BJ (cell line): ENCODE results near the gene TP53BP1. TPM values are rescaled to one million over a fixed set of nuclear protein-coding genes. Genes with fewer than 3 reads are reported as not detected.

Experiments used
- CTCF ChIA-PET: fragments of 350-600 bp; formaldehyde crosslinking; extraction: SDS; loops from one replicate; lab custom pipeline; 2021; ENCODE audit warnings: antibody characterized with exemption, inconsistent platforms; lab: Yijun Ruan, JAX
- POLR2A ChIA-PET: fragments of 300-600 bp; sonication (Branson Sonifier 250); formaldehyde crosslinking; extraction: SDS; loops from one replicate; lab custom pipeline; 2021; ENCODE audit warnings: antibody characterized with exemption; lab: Charles Lee
- DNase-seq: peaks from one replicate; pipeline ENCODE4 v3.0.0-alpha.2; 2011; ENCODE audit warnings: low read depth
- H3K27me3 ChIP-seq: 2 replicates; pipeline ENCODE4 v1.6.0; 2011; ENCODE audit warnings: low read length; ENCODE audit not compliant: control insufficient read depth, insufficient read depth
- H3K36me3 ChIP-seq: 2 replicates; pipeline ENCODE4 v1.5.1; 2011; ENCODE audit warnings: low read length; ENCODE audit not compliant: control insufficient read depth, insufficient read depth
- H3K4me3 ChIP-seq: 2 replicates; pipeline ENCODE4 v1.5.1; 2011; ENCODE audit warnings: low read depth, mild to moderate bottlenecking, control low read depth, low read length
- CTCF ChIP-seq: IDR thresholded peaks from 2 replicates; pipeline ENCODE4 v1.5.1; 2011; ENCODE audit warnings: low read depth, mild to moderate bottlenecking, control low read depth, inconsistent platforms, low read length, moderate library complexity; ENCODE audit not compliant: insufficient read depth
- polyA plus RNA-seq: library from polyadenylated mRNA; depleted of rRNA; stranded (reverse); fragments of >200 nt; gene quantifications from 2 replicates; pipeline ENCODE4 v1.2.3, GENCODE V29; 2011

Gene TP53BP1
- polyA plus RNA-seq, 1 experiment: 48.3 TPM

- POLR2A ChIA-PET: no interaction called here
- no peak for DNase-seq
- H3K36me3 ChIP-seq: peaks cover 19% of the 10 kb centered on the region
Measured at GRCh38 chr15:43414196-43414595, 78.8 kb downstream of the TP53BP1 start.

GRCh38 chr15:43412096-43412495, 80.9 kb downstream of the TP53BP1 start:
- CTCF ChIA-PET: no interaction called here

More at GRCh38 chr15:43414196-43414595, 78.8 kb downstream of the TP53BP1 start:
- H3K4me3 ChIP-seq: no peak overlapping the region
- no peaks in the 10 kb centered on the region for H3K27me3 ChIP-seq
- CTCF ChIA-PET: no interaction called here
- no peak for TF ChIP-seq CTCF

GRCh38 chr15:43410572-43411214, 82.3 kb downstream of the TP53BP1 start:
- no peak for TF ChIP-seq CTCF
- CTCF ChIA-PET: interaction anchor here (1.9 kb wide), 1 partner anchor 16 kb away, joined by 4 read pairs; no protein-coding TSS in a partner anchor
- Histone ChIP-seq H3K36me3 (peaks cover 30% of the 10 kb centered on the region), H3K4me3 (no peak overlapping the region), H3K27me3 (no peaks in the 10 kb centered on the region)
- DNase-seq: no peak
- POLR2A ChIA-PET: no interaction called here

More at GRCh38 chr15:43412096-43412495, 80.9 kb downstream of the TP53BP1 start:
- Histone ChIP-seq H3K36me3 (peaks cover 28% of the 10 kb centered on the region), H3K4me3 (no peak overlapping the region), H3K27me3 (no peaks in the 10 kb centered on the region)
- POLR2A ChIA-PET: no interaction called here
- DNase-seq: no peak
- no peak for TF ChIP-seq CTCF

- no peaks in the 10 kb centered on the region for H3K27me3 ChIP-seq
- POLR2A ChIA-PET: no interaction called here
Measured at GRCh38 chr15:43408789-43409188, 84.2 kb downstream of the TP53BP1 start.

More at GRCh38 chr15:43408789-43409188, 84.2 kb downstream of the TP53BP1 start:
- no peak overlapping the region for H3K4me3 ChIP-seq
- DNase-seq: no peak
- TF ChIP-seq CTCF: no peak
- H3K36me3 ChIP-seq: peaks cover 27% of the 10 kb centered on the region
- CTCF ChIA-PET: no interaction called here
